Astrocyte (in vitro differentiated cells and primary cell): ENCODE data around the gene C5AR1. TPM values are rescaled to one million over a fixed set of nuclear protein-coding genes. Genes with fewer than 3 reads are reported as not detected.

ENCODE experiments used
- DNase-seq: peaks from one replicate; pipeline ENCODE4 v3.0.0-alpha.2; 2010; ENCODE audit warnings: low read depth
- FAIRE-seq: peaks from 2 replicates; lab custom pipeline; 2011; peaks lifted over from hg19 to GRCh38; lab: Jason Lieb, UNC
- H2AFZ ChIP-seq: 2 replicates; pipeline ENCODE4 v1.6.0; 2012; ENCODE audit warnings: low read depth, low read length, inconsistent platforms
- H3K27ac ChIP-seq: 2 replicates; pipeline ENCODE4 v1.5.1; 2011; ENCODE audit warnings: low read depth, low read length, inconsistent platforms
- H3K27me3 ChIP-seq: 2 replicates; pipeline ENCODE4 v1.6.0; 2011; ENCODE audit warnings: low read length, inconsistent platforms; ENCODE audit not compliant: insufficient read depth
- H3K36me3 ChIP-seq: 2 replicates; pipeline ENCODE4 v1.5.1; 2011; ENCODE audit warnings: low read length, inconsistent platforms; ENCODE audit not compliant: insufficient read depth
- H3K4me1 ChIP-seq: 2 replicates; pipeline ENCODE4 v1.5.1; 2011; ENCODE audit warnings: low read length, inconsistent platforms; ENCODE audit not compliant: insufficient read depth
- H3K4me2 ChIP-seq: 2 replicates; pipeline ENCODE4 v1.6.0; 2012; ENCODE audit warnings: low read length, inconsistent platforms
- H3K4me3 ChIP-seq: 2 replicates; pipeline ENCODE4 v1.5.1; 2011; ENCODE audit warnings: low read depth, mild to moderate bottlenecking, low read length, inconsistent platforms; ENCODE audit not compliant: insufficient read depth
- H3K79me2 ChIP-seq: 2 replicates; pipeline ENCODE4 v1.6.0; 2012; ENCODE audit warnings: mild to moderate bottlenecking, low read length, inconsistent platforms; ENCODE audit not compliant: insufficient read depth
- H3K9ac ChIP-seq: 2 replicates; pipeline ENCODE4 v1.6.0; 2012; ENCODE audit warnings: mild to moderate bottlenecking, low read length, inconsistent platforms
- H3K9me3 ChIP-seq: 2 replicates; pipeline ENCODE4 v1.5.1; 2012; ENCODE audit warnings: low read depth, mild to moderate bottlenecking, low read length, inconsistent platforms; ENCODE audit not compliant: insufficient read depth
- H4K20me1 ChIP-seq: 2 replicates; pipeline ENCODE4 v1.6.0; 2012; ENCODE audit warnings: low read length, inconsistent platforms; ENCODE audit not compliant: insufficient read depth
- H3K27ac Mint-ChIP-seq: one replicate; pipeline ENCODE4 v1.8.0; 2021; ENCODE audit warnings: mild to moderate bottlenecking, mixed read lengths; ENCODE audit not compliant: unreplicated experiment
- H3K27me3 Mint-ChIP-seq: one replicate; pipeline ENCODE4 v1.8.0; 2021; ENCODE audit warnings: low read depth, mixed read lengths; ENCODE audit not compliant: unreplicated experiment
- H3K36me3 Mint-ChIP-seq: one replicate; pipeline ENCODE4 v1.8.0; 2021; ENCODE audit warnings: low read depth, mixed read lengths; ENCODE audit not compliant: unreplicated experiment
- H3K4me1 Mint-ChIP-seq: one replicate; pipeline ENCODE4 v1.8.0; 2021; ENCODE audit warnings: low read depth, mixed read lengths; ENCODE audit not compliant: unreplicated experiment
- H3K4me3 Mint-ChIP-seq: one replicate; pipeline ENCODE4 v1.8.0; 2021; ENCODE audit warnings: mild to moderate bottlenecking, moderate library complexity, mixed read lengths; ENCODE audit not compliant: unreplicated experiment
- H3K9me3 Mint-ChIP-seq: one replicate; pipeline ENCODE4 v1.8.0; 2021; ENCODE audit warnings: mild to moderate bottlenecking, mixed read lengths; ENCODE audit not compliant: unreplicated experiment
- CTCF ChIP-seq: IDR thresholded peaks from 2 replicates; pipeline ENCODE4 v1.5.1; 2011; ENCODE audit warnings: low read depth, mild to moderate bottlenecking, inconsistent platforms, low read length, moderate library complexity; ENCODE audit not compliant: insufficient read depth
- EZH2 ChIP-seq: IDR thresholded peaks from 2 replicates; pipeline ENCODE4 v1.6.1; 2012; ENCODE audit warnings: mild to moderate bottlenecking, low read length, inconsistent platforms; ENCODE audit not compliant: insufficient read depth
- total RNA-seq: library from RNA; stranded (reverse); gene quantifications from 2 replicates; pipeline ENCODE4 v1.2.1, GENCODE V29; 2021

The C5AR1 gene
- total RNA-seq, 1 donor from 2014 or later = 4.6 TPM

- Histone ChIP-seq H3K27ac (no peak overlapping the region), H3K9ac (no peak overlapping the region), H3K9me3 (no peaks in the 10 kb centered on the region), H3K4me1 (peaks cover 2% of the 10 kb centered on the region), H4K20me1 (peaks cover 48% of the 10 kb centered on the region), H3K79me2 (peaks cover 49% of the 10 kb centered on the region), H3K27me3 (no peaks in the 10 kb centered on the region), H2AFZ (no peak overlapping the region), H3K4me3 (no peak overlapping the region), H3K36me3 (peaks cover 26% of the 10 kb centered on the region), H3K4me2 (no peak overlapping the region)
- DNase-seq (no peak), FAIRE-seq (no peak)
- peaks cover 11% of the 10 kb centered on the region for H3K4me1 Mint-ChIP-seq
- no peak overlapping the region for H3K4me3 Mint-ChIP-seq
- TF ChIP-seq EZH2 = no peak
- no peak for TF ChIP-seq CTCF
- no peak overlapping the region for H3K27ac Mint-ChIP-seq
- peaks cover 31% of the 10 kb centered on the region for H3K36me3 Mint-ChIP-seq
- no peaks in the 10 kb centered on the region for H3K27me3 Mint-ChIP-seq
- H3K9me3 Mint-ChIP-seq = no peaks in the 10 kb centered on the region
These were observed 45.0 kb upstream of the C5AR1 start for GRCh38 chr19:47264629-47265028.

- no peak overlapping the region for H3K27ac Mint-ChIP-seq
- no peak for FAIRE-seq
- H3K9me3 Mint-ChIP-seq = no peaks in the 10 kb centered on the region
- peaks cover 32% of the 10 kb centered on the region for H3K79me2 ChIP-seq
- no peaks in the 10 kb centered on the region for H3K4me1 ChIP-seq
- no peak overlapping the region for H3K9ac ChIP-seq
- no peaks in the 10 kb centered on the region for H3K27me3 ChIP-seq
- H4K20me1 ChIP-seq = peaks cover 43% of the 10 kb centered on the region
- H3K9me3 ChIP-seq = no peaks in the 10 kb centered on the region
- H3K4me1 Mint-ChIP-seq = no peaks in the 10 kb centered on the region
- no peaks in the 10 kb centered on the region for H3K27me3 Mint-ChIP-seq
- peaks cover 26% of the 10 kb centered on the region for H3K36me3 Mint-ChIP-seq
- H3K4me2 ChIP-seq = no peak overlapping the region
- no peak for TF ChIP-seq EZH2
- no peak for DNase-seq
- H3K4me3 Mint-ChIP-seq = no peak overlapping the region
- no peak overlapping the region for H3K4me3 ChIP-seq
- no peak overlapping the region for H3K27ac ChIP-seq
- no peak overlapping the region for H2AFZ ChIP-seq
- peaks cover 19% of the 10 kb centered on the region for H3K36me3 ChIP-seq
These were observed 43.2 kb upstream of the C5AR1 start for GRCh38 chr19:47266401-47266941.

GRCh38 chr19:47267350-47267759 is 42.3 kb upstream of the C5AR1 start:
- H3K79me2 ChIP-seq = peaks cover 27% of the 10 kb centered on the region
- H3K4me1 ChIP-seq = no peaks in the 10 kb centered on the region
- no peak for DNase-seq
- Mint-ChIP-seq H3K36me3 (peaks cover 26% of the 10 kb centered on the region), H3K4me1 (peaks cover under 1% of the 10 kb centered on the region), H3K9me3 (no peaks in the 10 kb centered on the region), H3K4me3 (no peak overlapping the region), H3K27me3 (no peaks in the 10 kb centered on the region), H3K27ac (no peak overlapping the region)
- H3K9ac ChIP-seq = no peak overlapping the region
- peaks cover 38% of the 10 kb centered on the region for H4K20me1 ChIP-seq
- no peak overlapping the region for H3K4me2 ChIP-seq
- no peak for FAIRE-seq
- H3K27ac ChIP-seq = no peak overlapping the region
- no peak overlapping the region for H2AFZ ChIP-seq
- no peaks in the 10 kb centered on the region for H3K27me3 ChIP-seq
- H3K36me3 ChIP-seq = peaks cover 19% of the 10 kb centered on the region
- TF ChIP-seq CTCF = no peak
- TF ChIP-seq EZH2 = no peak
- H3K4me3 ChIP-seq = no peak overlapping the region
- H3K9me3 ChIP-seq = no peaks in the 10 kb centered on the region
